ENCODE results near the gene YARS2. TPM values are rescaled to one million over a fixed set of nuclear protein-coding genes. Genes with fewer than 3 reads are reported as not detected.

Gene YARS2
- total and polyA plus RNA-seq, 9 of the 15 experiments (the other 6 are each of a cell fraction or from before 2014, with no cell fraction given): 15.2 to 40.9 (median 28.7) TPM

- TF ChIP-seq ETS1 (conservative IDR thresholded peaks at IDR 0.05; ENCODE audit: control insufficient read depth, low read depth, low read length) (peak; percentile 66; the same call in 1 of the 2 replicates), ZNF316 (IDR thresholded peaks at IDR 0.05) (0 out of 2 replicates have a peak, but pooled peaks have one; percentile 11), PHF8 (IDR thresholded peaks at IDR 0.05; ENCODE audit: borderline replicate concordance, low read length) (no peak), ZNF583 (CRISPR knock-in tag; IDR thresholded peaks at IDR 0.05) (peak; percentile 8; the same call in 1 of the 2 replicates), CCNT2 (IDR thresholded peaks at IDR 0.05; ENCODE audit: borderline replicate concordance, extremely low read depth, insufficient read length, low read depth, low read length) (peak; percentile 38), CTCF (IDR thresholded peaks at IDR 0.05 in 2 of 3, conservative IDR thresholded peaks at IDR 0.05 in 1 of 3; ENCODE audit: insufficient read depth in 2 of 3, low read depth in 1 of 3, low read length in 3 of 3) (peak; percentile 87 to 94 (median 88)), CBFA2T3 (IDR thresholded peaks at IDR 0.05) (peak; percentile 22; the same call in 1 of the 2 replicates), TGIF2 (CRISPR knock-in tag; IDR thresholded peaks at IDR 0.05) (0 out of 2 replicates have a peak, but pooled peaks have one; percentile 49), ZNF124 (CRISPR knock-in tag; IDR thresholded peaks at IDR 0.05) (no peak), E2F3 (CRISPR knock-in tag; IDR thresholded peaks at IDR 0.05) (no peak), ZNF830 (CRISPR knock-in tag; IDR thresholded peaks at IDR 0.05) (no peak), SLC30A9 (CRISPR knock-in tag; IDR thresholded peaks at IDR 0.05) (no peak), GTF2F1 (IDR thresholded peaks at IDR 0.05; ENCODE audit: low read depth, low read length) (no peak), ELF2 (CRISPR knock-in tag; IDR thresholded peaks at IDR 0.05) (0 out of 2 replicates have a peak, but pooled peaks have one; percentile 54), CREBBP (IDR thresholded peaks at IDR 0.05; ENCODE audit: low read depth, low read length) (no peak), TAF1 (IDR thresholded peaks at IDR 0.05; ENCODE audit: control insufficient read depth, extremely low read depth, insufficient read depth, low read length, severe bottlenecking) (peak; percentile 60), BHLHE40 (IDR thresholded peaks at IDR 0.05; ENCODE audit: low read length) (peak; percentile 56; the same call in 1 of the 2 replicates), RCOR1 (IDR thresholded peaks at IDR 0.05; ENCODE audit: borderline replicate concordance in 1 of 2, low read depth in 2 of 2, low read length in 2 of 2) (peak in 1 of 2 experiments; percentile 26; a peak in 1 of 4 replicates), THRAP3 (IDR thresholded peaks at IDR 0.05; ENCODE audit: borderline replicate concordance) (no peak)
- TF ChIP-seq, protein P1, sequence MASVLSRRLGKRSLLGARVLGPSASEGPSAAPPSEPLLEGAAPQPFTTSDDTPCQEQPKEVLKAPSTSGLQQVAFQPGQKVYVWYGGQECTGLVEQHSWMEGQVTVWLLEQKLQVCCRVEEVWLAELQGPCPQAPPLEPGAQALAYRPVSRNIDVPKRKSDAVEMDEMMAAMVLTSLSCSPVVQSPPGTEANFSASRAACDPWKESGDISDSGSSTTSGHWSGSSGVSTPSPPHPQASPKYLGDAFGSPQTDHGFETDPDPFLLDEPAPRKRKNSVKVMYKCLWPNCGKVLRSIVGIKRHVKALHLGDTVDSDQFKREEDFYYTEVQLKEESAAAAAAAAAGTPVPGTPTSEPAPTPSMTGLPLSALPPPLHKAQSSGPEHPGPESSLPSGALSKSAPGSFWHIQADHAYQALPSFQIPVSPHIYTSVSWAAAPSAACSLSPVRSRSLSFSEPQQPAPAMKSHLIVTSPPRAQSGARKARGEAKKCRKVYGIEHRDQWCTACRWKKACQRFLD (CRISPR knock-in tag; IDR thresholded peaks at IDR 0.05): peak; percentile 16; the same call in 1 of the 2 replicates
- TF ChIP-seq, protein P2, sequence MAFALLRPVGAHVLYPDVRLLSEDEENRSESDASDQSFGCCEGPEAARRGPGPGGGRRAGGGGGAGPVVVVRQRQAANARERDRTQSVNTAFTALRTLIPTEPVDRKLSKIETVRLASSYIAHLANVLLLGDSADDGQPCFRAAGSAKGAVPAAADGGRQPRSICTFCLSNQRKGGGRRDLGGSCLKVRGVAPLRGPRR (CRISPR knock-in tag; IDR thresholded peaks at IDR 0.05): no peak
Measured at GRCh38 chr12:32755051-32755653, 545 bp downstream of the YARS2 start (continued).

Data from K562 (cell line).